Choroid plexus epithelial cell (primary cell): ENCODE data around the gene TTC3.
A peak's percentile ranks its signal among the peaks of the same experiment; 100 is the strongest.

ENCODE experiments used
- DNase-seq: peaks from one replicate; pipeline ENCODE4 v3.0.0-alpha.2; 2010; ENCODE audit warnings: low read depth
- H3K4me3 ChIP-seq: 2 replicates; pipeline ENCODE4 v1.5.1; 2011; ENCODE audit warnings: low read depth, mild to moderate bottlenecking, control low read depth, low read length, moderate library complexity
- CTCF ChIP-seq: conservative IDR thresholded peaks from 2 replicates; pipeline ENCODE4 v1.5.1; 2011; ENCODE audit warnings: low read depth, mild to moderate bottlenecking, control low read depth, inconsistent platforms, low read length, moderate library complexity

The TTC3 gene

GRCh38 chr21:37195610-37196009 lies 122.6 kb downstream of the TTC3 start:
- no peak overlapping the region for H3K4me3 ChIP-seq
- DNase-seq = no peak
- no peak for TF ChIP-seq CTCF

- DNase-seq = no peak
- TF ChIP-seq CTCF = no peak
- no peak overlapping the region for H3K4me3 ChIP-seq
Observed at GRCh38 chr21:37196847-37197246, 123.8 kb downstream of the TTC3 start.

GRCh38 chr21:37197746-37198145 lies 124.7 kb downstream of the TTC3 start:
- DNase-seq = no peak
- no peak overlapping the region for H3K4me3 ChIP-seq
- TF ChIP-seq CTCF = no peak

GRCh38 chr21:37199057-37199924 lies 126.2 kb downstream of the TTC3 start:
- DNase-seq = peak; percentile 60
- H3K4me3 ChIP-seq = no peak overlapping the region
- no peak for TF ChIP-seq CTCF

- H3K4me3 ChIP-seq = no peak overlapping the region
- no peak for TF ChIP-seq CTCF
- DNase-seq = no peak
Observed at GRCh38 chr21:37200641-37201480, 127.8 kb downstream of the TTC3 start.

- no peak for TF ChIP-seq CTCF
Observed at GRCh38 chr21:37202221-37203110, 129.4 kb downstream of the TTC3 start.

More at GRCh38 chr21:37202221-37203110, 129.4 kb downstream of the TTC3 start:
- no peak for DNase-seq
- no peak overlapping the region for H3K4me3 ChIP-seq
